Activated CD8-positive, alpha-beta T cell treated with anti-CD3 and anti-CD28 coated beads, Interleukin-2, amount 10 ng/mL, durations not matched to agents 7 days and 5 days (primary cell): ENCODE data around the gene PCGF1. TPM values are rescaled to one million over a fixed set of nuclear protein-coding genes. Genes with fewer than 3 reads are reported as not detected.

Source experiments
- ATAC-seq: fragments of 150-1000 bp; cut with Tn5 transposase; one replicate; pipeline ENCODE4 v1.10.0; 2021; ENCODE audit warnings: moderate library complexity
- CTCF ChIA-PET: fragments of 350-600 bp; sonication (Branson Sonifier 250); formaldehyde crosslinking; loops from one replicate; lab custom pipeline; 2021; ENCODE audit warnings: antibody characterized with exemption; lab: Charles Lee
- POLR2A ChIA-PET: fragments of 350-600 bp; sonication (Branson Sonifier 250); formaldehyde crosslinking; loops from one replicate; lab custom pipeline; 2021; ENCODE audit warnings: antibody characterized with exemption; lab: Charles Lee
- DNase-seq: peaks from one replicate; pipeline ENCODE4 v3.0.0-alpha.2; 2020
- H3K27ac Mint-ChIP-seq: one replicate; pipeline ENCODE4 v1.8.0; 2021; ENCODE audit warnings: mild to moderate bottlenecking, mixed read lengths
- H3K27me3 Mint-ChIP-seq: one replicate; pipeline ENCODE4 v1.8.0; 2021; ENCODE audit warnings: low read depth, mixed read lengths
- H3K36me3 Mint-ChIP-seq: one replicate; pipeline ENCODE4 v1.8.0; 2021; ENCODE audit warnings: low read depth, mixed read lengths
- H3K4me1 Mint-ChIP-seq: one replicate; pipeline ENCODE4 v1.8.0; 2021; ENCODE audit warnings: low read depth, mixed read lengths
- H3K4me3 Mint-ChIP-seq: one replicate; pipeline ENCODE4 v1.8.0; 2021; ENCODE audit warnings: mild to moderate bottlenecking, mixed read lengths
- H3K9me3 Mint-ChIP-seq: one replicate; pipeline ENCODE4 v1.8.0; 2022; ENCODE audit warnings: mixed read lengths; ENCODE audit not compliant: insufficient read depth
- total RNA-seq, 2 experiments: library from RNA; stranded (reverse); gene quantifications; one replicate each; pipeline ENCODE4 v1.2.3, GENCODE V29; 2021

Gene PCGF1
- total RNA-seq, 2 experiments from 2014 or later: 20.3 to 28.5 TPM

- no peak for DNase-seq
- ATAC-seq: no peak
- no peaks in the 10 kb centered on the region for H3K9me3 Mint-ChIP-seq
- H3K27ac Mint-ChIP-seq: no peak overlapping the region
- ChIA-PET POLR2A (interaction anchor here (0.6 to 1.8 kb wide), 4 partner anchors 19 to 34 kb away, joined by 3 to 5 read pairs (median 4); no protein-coding TSS in a partner anchor), CTCF (interaction anchor here (0.9 to 2.1 kb wide), 6 partner anchors 17 to 68 kb away, joined by 3 to 7 read pairs (median 4); partner anchors contain the start of genes AUP1, CCDC142, HTRA2 and TTC31)
- H3K36me3 Mint-ChIP-seq: peaks cover 6% of the 10 kb centered on the region
- H3K4me3 Mint-ChIP-seq: no peak overlapping the region
- H3K4me1 Mint-ChIP-seq: peaks cover 36% of the 10 kb centered on the region
- peaks cover 36% of the 10 kb centered on the region for H3K27me3 Mint-ChIP-seq
Measured at GRCh38 chr2:74551530-74551929, 44.0 kb upstream of the PCGF1 start.

GRCh38 chr2:74550231-74550630, 42.7 kb upstream of the PCGF1 start:
- POLR2A ChIA-PET: interaction anchor here (1.0 to 1.8 kb wide), 3 partner anchors 11 to 26 kb away, joined by 3 to 5 read pairs (median 4); partner anchors contain the start of genes AUP1 and HTRA2
- DNase-seq (no peak), ATAC-seq (no peak)
- peaks cover 47% of the 10 kb centered on the region for H3K27me3 Mint-ChIP-seq
- H3K4me1 Mint-ChIP-seq: peaks cover 29% of the 10 kb centered on the region
- no peaks in the 10 kb centered on the region for H3K36me3 Mint-ChIP-seq
- no peaks in the 10 kb centered on the region for H3K9me3 Mint-ChIP-seq
- no peak overlapping the region for H3K27ac Mint-ChIP-seq
- CTCF ChIA-PET: interaction anchor here (0.7 to 2.1 kb wide), 9 partner anchors 18 to 69 kb away, joined by 3 to 7 read pairs (median 3); partner anchors contain the start of genes CCDC142 and TTC31
- H3K4me3 Mint-ChIP-seq: peak overlapping the region; percentile 5

- H3K4me1 Mint-ChIP-seq: peaks cover 26% of the 10 kb centered on the region
- ChIA-PET POLR2A (interaction anchor here (0.9 to 1.5 kb wide), 2 partner anchors 20 to 93 kb away, joined by 3 read pairs; partner anchors contain the start of genes AUP1 and HTRA2), CTCF (interaction anchor here (1.0 to 2.1 kb wide), 3 partner anchors 36 to 68 kb away, joined by 4 to 7 read pairs (median 4); no protein-coding TSS in a partner anchor)
- no peak overlapping the region for H3K27ac Mint-ChIP-seq
- no peak for DNase-seq
- no peaks in the 10 kb centered on the region for H3K36me3 Mint-ChIP-seq
- peak; percentile 68 for ATAC-seq
- H3K27me3 Mint-ChIP-seq: peaks cover 56% of the 10 kb centered on the region
- no peaks in the 10 kb centered on the region for H3K9me3 Mint-ChIP-seq
- peak overlapping the region; percentile 56 for H3K4me3 Mint-ChIP-seq
Measured at GRCh38 chr2:74548900-74549826, 41.7 kb upstream of the PCGF1 start.

- POLR2A ChIA-PET: interaction anchor here (0.9 kb wide), 1 partner anchor 92 kb away, joined by 3 read pairs; no protein-coding TSS in a partner anchor
- H3K27me3 Mint-ChIP-seq: peaks cover 56% of the 10 kb centered on the region
- no peak overlapping the region for H3K27ac Mint-ChIP-seq
- H3K36me3 Mint-ChIP-seq: no peaks in the 10 kb centered on the region
- no peaks in the 10 kb centered on the region for H3K9me3 Mint-ChIP-seq
- no peak for ATAC-seq
- H3K4me3 Mint-ChIP-seq: peak overlapping the region; percentile 54
- no peak for DNase-seq
- CTCF ChIA-PET: interaction anchor here (0.9 to 1.5 kb wide), 2 partner anchors 38 to 39 kb away, joined by 3 to 4 read pairs; no protein-coding TSS in a partner anchor
- H3K4me1 Mint-ChIP-seq: peaks cover 21% of the 10 kb centered on the region
Measured at GRCh38 chr2:74548285-74548899, 40.9 kb upstream of the PCGF1 start.

GRCh38 chr2:74546004-74546403, 38.5 kb upstream of the PCGF1 start:
- POLR2A ChIA-PET: interaction anchor here (1.1 to 1.6 kb wide), 2 partner anchors 9 to 23 kb away, joined by 3 to 6 read pairs; no protein-coding TSS in a partner anchor

GRCh38 chr2:74544634-74545033, 37.1 kb upstream of the PCGF1 start:
- H3K27me3 Mint-ChIP-seq: peaks cover 48% of the 10 kb centered on the region
- POLR2A ChIA-PET: no interaction called here

More at GRCh38 chr2:74546004-74546403, 38.5 kb upstream of the PCGF1 start:
- no peaks in the 10 kb centered on the region for H3K9me3 Mint-ChIP-seq
- no peaks in the 10 kb centered on the region for H3K36me3 Mint-ChIP-seq
- peaks cover 55% of the 10 kb centered on the region for H3K27me3 Mint-ChIP-seq
- CTCF ChIA-PET: interaction anchor here (1.1 to 4.1 kb wide), 4 partner anchors 15 to 63 kb away, joined by 4 to 22 read pairs (median 11); partner anchors contain the start of genes AUP1, CCDC142, HTRA2 and TTC31
- ATAC-seq (no peak), DNase-seq (no peak)
- H3K4me1 Mint-ChIP-seq: peaks cover 14% of the 10 kb centered on the region
- H3K27ac Mint-ChIP-seq: no peak overlapping the region
- no peak overlapping the region for H3K4me3 Mint-ChIP-seq

GRCh38 chr2:74542978-74543377, 35.5 kb upstream of the PCGF1 start:
- Mint-ChIP-seq H3K27ac (no peak overlapping the region), H3K36me3 (no peaks in the 10 kb centered on the region), H3K9me3 (no peaks in the 10 kb centered on the region), H3K4me3 (no peak overlapping the region), H3K27me3 (peaks cover 52% of the 10 kb centered on the region), H3K4me1 (peaks cover 24% of the 10 kb centered on the region)
- CTCF ChIA-PET: interaction anchor here (0.8 to 1.8 kb wide), 3 partner anchors 11 to 43 kb away, joined by 3 to 6 read pairs (median 4); no protein-coding TSS in a partner anchor
- DNase-seq (no peak), ATAC-seq (no peak)
- POLR2A ChIA-PET: no interaction called here

More at GRCh38 chr2:74544634-74545033, 37.1 kb upstream of the PCGF1 start:
- Mint-ChIP-seq H3K4me1 (peaks cover 15% of the 10 kb centered on the region), H3K4me3 (no peak overlapping the region), H3K36me3 (no peaks in the 10 kb centered on the region), H3K9me3 (no peaks in the 10 kb centered on the region), H3K27ac (no peak overlapping the region)
- DNase-seq: peak; percentile 38
- CTCF ChIA-PET: interaction anchor here (0.6 to 4.1 kb wide), 14 partner anchors 10 to 96 kb away, joined by 3 to 22 read pairs (median 4); partner anchors contain the start of genes AUP1, CCDC142, HTRA2 and TTC31
- no peak for ATAC-seq

GRCh38 chr2:74540291-74540690, 32.8 kb upstream of the PCGF1 start:
- CTCF ChIA-PET: interaction anchor here (1.0 to 1.6 kb wide), 4 partner anchors 8 to 82 kb away, joined by 3 to 5 read pairs (median 3); partner anchors contain the start of gene WBP1
- no peak overlapping the region for H3K4me3 Mint-ChIP-seq
- no peak overlapping the region for H3K27ac Mint-ChIP-seq
- DNase-seq (no peak), ATAC-seq (no peak)
- H3K36me3 Mint-ChIP-seq: no peaks in the 10 kb centered on the region
- H3K27me3 Mint-ChIP-seq: peaks cover 45% of the 10 kb centered on the region
- POLR2A ChIA-PET: interaction anchor here (0.6 to 0.8 kb wide), 2 partner anchors 10 to 56 kb away, joined by 3 read pairs; partner anchors contain the start of gene HTRA2
- no peaks in the 10 kb centered on the region for H3K9me3 Mint-ChIP-seq
- peaks cover 22% of the 10 kb centered on the region for H3K4me1 Mint-ChIP-seq

GRCh38 chr2:74538881-74539339, 31.4 kb upstream of the PCGF1 start:
- H3K4me3 Mint-ChIP-seq: no peak overlapping the region
- DNase-seq (no peak), ATAC-seq (no peak)
- peaks cover 22% of the 10 kb centered on the region for H3K4me1 Mint-ChIP-seq
- H3K9me3 Mint-ChIP-seq: no peaks in the 10 kb centered on the region
- H3K27ac Mint-ChIP-seq: no peak overlapping the region
- H3K27me3 Mint-ChIP-seq: peaks cover 36% of the 10 kb centered on the region
- CTCF ChIA-PET: interaction anchor here (1.2 to 2.8 kb wide), 6 partner anchors 31 to 204 kb away, joined by 3 to 17 read pairs (median 4); partner anchors contain the start of genes CCDC142, PCGF1 and TTC31
- POLR2A ChIA-PET: interaction anchor here (0.7 to 1.1 kb wide), 3 partner anchors 8 to 12 kb away, joined by 3 to 5 read pairs (median 4); partner anchors contain the start of genes AUP1 and HTRA2
- no peaks in the 10 kb centered on the region for H3K36me3 Mint-ChIP-seq

- ATAC-seq (no peak), DNase-seq (no peak)
- peaks cover 10% of the 10 kb centered on the region for H3K36me3 Mint-ChIP-seq
- CTCF ChIA-PET: interaction anchor here (2.8 kb wide), 1 partner anchor 50 kb away, joined by 17 read pairs; no protein-coding TSS in a partner anchor
- H3K4me3 Mint-ChIP-seq: no peak overlapping the region
- peaks cover 30% of the 10 kb centered on the region for H3K27me3 Mint-ChIP-seq
- H3K9me3 Mint-ChIP-seq: no peaks in the 10 kb centered on the region
- H3K4me1 Mint-ChIP-seq: peaks cover 26% of the 10 kb centered on the region
- no peak overlapping the region for H3K27ac Mint-ChIP-seq
- POLR2A ChIA-PET: interaction anchor here (0.6 to 1.2 kb wide), 2 partner anchors 21 to 251 kb away, joined by 3 read pairs; no protein-coding TSS in a partner anchor
Measured at GRCh38 chr2:74537140-74537539, 29.6 kb upstream of the PCGF1 start.
